Left renal cortex interstitium (tissue), 4 donors: ENCODE data around the gene MYT1. TPM values are rescaled to one million over a fixed set of nuclear protein-coding genes. Genes with fewer than 3 reads are reported as not detected.

ENCODE experiments used
- DNase-seq, 4 donors: peaks; one replicate each; pipeline ENCODE4 v3.0.0-alpha.2; 2013; ENCODE audit warnings: low read depth in 4 of 4, low spot score in 2 of 4, missing footprints in 1 of 4
- polyA plus RNA-seq, 4 donors: library from polyadenylated mRNA; unstranded; fragments of 120-200 nt; gene quantifications; one replicate each; pipeline ENCODE4 v1.2.1, GENCODE V29; 2013; ENCODE audit not compliant: insufficient read length in 4 of 4

MYT1 gene
- polyA plus RNA-seq, 4 donors: 0.21 to 0.76 (median 0.44) TPM

DNA sequence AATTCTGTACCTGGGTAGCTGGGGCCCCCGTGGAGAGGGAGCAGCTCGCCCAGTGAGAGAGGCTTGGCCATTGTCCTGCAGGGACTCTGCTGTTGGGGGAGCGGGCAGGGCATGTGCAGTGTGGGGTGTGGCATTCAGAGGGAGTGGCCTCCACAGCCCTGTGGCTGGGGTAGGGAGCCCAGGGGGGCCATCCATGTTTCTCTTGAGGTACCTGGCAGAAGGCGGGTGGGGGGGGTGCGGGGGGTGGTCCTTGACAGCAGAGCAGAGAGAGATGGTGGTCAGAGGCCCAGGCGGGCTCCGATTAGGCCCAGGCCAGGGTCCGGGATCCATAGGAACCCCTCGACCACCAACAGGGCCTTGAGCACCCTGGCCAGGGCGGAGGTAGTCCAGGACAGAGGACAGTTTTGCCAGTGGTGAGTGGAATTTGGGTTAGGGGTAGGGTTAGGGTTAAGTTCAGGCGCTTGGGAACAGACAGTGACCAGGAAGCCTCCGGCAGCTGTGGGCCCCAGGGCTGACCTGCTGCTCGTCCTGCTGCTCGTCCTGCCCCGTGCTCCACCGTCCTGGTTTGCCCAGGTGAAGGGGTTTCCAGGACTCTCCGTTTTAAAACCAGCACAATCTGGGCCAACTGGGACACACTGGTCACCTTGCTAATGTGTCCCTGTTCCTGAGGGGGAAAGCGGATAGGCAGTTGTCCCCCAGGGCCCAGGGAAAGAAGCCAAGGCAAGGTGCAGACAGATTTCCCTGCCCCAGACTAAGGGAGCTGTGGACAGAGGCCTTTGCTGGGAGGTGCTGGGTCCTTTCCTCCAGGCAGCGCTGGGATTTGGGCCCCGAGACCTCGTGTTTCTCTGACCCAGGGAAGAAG lies 24.8 kb upstream of the MYT1 start:
- DNase-seq: no peak

DNA sequence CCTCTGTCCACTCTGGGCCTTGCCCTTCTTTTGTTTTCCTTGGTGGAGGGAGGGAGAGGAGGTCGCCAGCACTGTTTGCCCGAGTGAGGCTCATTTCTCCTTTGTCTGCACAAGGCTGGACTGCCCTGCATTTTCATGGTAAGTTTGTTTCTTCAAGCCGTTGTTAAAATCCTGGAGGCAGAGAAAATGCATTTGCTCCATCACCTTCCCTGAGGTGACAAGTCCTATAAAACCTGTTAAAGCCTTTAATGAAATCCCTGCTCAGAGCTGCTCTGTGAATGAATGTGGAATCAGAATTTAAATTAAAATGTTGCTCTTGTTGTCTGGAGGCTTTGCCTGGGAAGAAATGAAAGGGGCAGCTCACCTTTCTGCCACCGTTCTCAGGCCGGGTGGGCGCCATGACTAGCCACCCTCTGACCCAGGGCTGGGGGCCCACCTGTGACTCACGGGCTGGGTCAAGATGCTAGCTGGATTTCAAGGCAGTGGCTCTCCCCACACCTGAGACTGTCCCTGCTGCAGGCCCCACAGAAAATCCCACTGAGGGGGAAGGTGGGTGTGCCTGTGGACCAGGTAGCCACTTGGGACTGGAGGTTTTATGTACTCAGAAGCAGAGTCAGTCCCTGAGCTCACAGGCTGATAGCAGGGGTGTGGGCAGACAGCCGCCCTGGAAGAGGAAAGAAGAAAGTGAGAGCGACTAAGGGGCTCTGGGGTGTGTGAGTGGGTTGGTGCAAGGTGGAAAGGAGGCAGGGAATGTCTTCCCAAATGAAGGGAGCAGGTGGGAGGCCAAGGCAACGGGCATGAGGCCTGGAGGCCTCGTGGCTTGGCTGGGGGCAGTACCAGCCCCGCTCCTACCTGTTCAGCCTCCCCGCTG lies 24.0 kb upstream of the MYT1 start:
- DNase-seq: no peak

DNA sequence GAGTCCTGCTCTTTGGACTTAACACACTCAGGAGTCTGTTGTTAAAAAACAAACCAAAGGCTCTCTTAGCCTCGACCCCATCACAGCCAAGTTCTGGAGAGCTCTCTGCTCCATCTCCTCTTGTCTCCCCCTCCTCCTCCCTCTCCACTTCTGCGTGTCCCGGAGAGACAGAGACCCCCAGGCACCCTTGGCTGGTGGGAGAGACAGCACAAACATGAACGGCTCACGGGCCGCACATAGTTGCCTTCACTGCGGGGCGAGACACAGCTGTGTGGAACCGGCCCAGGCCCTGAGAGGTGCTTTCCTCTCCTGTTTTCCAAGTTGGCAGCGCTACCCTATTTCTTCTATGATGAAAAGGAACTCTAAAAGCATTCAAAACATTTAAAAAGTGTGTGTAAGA lies 23.3 kb upstream of the MYT1 start:
- no peak for DNase-seq

DNA sequence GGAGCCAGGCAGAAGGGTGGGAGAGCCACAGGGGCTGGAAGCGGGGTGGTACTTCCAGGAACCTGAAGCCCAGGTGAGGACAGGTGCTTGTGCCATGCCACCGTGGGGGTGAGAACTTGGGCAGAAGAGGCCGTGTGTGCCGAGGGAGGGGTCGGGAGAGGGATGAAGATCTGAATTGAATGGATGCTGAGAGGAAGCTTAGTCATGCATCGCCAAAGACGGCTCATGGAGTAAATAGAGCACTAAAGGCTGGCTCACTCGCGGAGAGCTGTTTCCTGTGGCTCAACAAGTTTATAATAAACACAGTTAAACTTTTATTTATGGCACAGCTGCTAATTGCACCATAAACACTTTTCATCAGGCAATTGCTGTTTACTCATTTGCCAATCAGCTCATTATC lies 21.7 kb upstream of the MYT1 start:
- no peak for DNase-seq

DNA sequence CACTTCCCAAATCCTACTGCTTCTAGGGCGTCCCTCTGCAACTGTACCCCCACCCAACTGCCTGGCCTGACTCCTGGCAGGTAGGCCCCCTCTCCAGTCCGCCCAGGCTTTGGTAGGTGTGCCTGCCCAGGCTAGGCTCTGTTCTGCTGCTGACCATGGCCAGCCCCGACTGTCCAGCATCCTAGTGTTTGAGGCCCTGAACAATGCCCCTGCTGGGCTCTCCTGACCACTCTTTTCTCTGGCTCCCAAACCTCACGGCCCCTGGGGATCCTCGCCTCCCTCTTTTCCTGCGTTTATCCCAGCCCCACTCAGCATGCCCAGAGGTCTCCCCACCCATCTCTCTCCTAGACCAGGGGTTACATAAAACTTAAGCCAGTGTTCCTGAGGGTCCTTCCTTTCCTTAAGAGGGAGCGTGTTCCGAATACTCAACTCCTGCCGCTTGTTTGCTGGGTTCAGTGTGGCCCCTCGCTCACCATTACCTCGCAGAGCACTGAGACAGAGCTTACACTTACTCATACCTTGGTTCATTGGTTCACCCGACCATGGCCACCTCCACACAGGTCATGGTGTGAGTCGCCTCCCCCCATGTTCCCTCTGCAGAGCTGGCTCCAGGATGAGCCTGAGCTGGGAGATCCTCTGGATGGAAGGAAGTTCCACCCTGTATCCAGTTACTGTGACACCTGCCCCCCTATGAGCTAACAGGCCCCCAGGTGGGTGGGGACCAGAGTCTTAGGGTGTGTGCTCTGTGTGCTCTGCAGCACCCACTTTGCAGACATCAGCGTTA lies 21.0 kb upstream of the MYT1 start:
- DNase-seq: no peak

- DNase-seq: no peak
These were observed 19.9 kb upstream of the MYT1 start for GRCh38 chr20:64144144-64144912.

DNA sequence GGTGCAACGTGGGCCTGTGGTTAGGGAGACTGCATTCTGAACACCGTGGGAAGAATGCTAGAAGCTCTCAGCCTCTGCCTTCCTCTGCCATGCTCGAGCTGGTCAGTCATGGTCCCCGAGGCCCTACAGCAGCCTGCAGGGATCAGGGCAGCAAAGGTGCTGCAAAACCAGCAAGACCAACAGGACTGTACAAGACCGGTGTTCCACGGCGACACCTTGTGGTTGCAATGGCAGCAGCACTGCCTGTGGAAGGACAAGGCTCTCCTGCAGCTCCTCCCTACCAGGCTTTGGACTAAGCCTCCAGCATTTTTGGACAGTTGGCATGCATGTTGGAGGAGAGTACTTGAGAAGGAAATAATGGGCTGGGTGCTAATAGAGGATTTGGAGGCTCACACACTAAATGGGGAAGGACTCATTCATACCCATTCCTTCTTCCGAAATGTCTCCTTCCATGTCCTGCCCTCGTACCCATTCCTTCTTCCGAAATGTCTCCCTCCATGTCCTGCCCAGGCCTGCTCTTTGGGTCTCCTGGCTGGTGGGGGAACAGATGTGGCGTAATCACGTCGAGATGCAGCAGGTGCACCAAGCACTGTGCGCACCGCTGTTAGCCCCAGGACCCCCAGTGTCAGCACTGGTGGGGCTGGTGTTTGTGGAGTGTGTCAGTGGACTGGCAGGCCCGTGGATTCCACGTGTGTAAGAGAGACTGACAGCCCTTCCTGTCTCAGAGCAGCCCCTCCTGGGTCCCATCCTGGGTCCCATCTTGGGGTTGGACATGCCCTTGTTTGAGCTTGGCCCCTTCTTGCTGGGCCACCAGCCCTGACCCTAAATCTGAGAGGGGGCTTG lies 18.6 kb upstream of the MYT1 start:
- no peak for DNase-seq

DNA sequence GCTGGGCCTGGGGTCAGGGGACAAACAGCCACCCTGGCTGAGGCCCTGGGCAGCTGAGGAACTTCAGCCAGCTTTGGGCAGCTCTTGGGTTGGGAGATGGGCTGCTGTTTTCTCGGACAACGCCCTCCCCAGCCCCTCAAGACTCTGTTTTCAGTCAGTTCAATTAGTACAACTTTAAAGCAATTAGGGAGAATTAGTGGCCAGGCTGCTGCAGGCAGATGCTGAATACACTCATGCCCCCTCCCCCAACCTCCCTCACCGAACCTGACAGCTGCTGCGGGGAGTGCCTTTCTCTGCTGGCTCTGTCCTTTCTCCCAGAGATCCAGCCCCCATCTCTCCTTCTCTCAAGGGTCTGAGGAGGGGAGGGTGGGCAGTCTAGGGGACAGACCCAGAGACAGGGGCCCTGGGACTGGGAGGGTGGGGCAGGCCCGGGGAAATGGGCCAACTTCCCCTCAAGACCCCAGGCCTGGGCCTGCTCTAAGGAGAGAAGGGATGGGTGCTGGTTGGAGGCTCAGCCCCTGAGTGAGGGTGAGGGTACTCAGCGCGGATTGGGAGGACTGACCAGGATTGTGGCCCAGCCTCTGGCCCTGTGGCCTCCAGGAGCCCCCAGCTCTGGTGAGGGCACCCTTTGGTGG lies 17.8 kb upstream of the MYT1 start:
- no peak for DNase-seq

DNA sequence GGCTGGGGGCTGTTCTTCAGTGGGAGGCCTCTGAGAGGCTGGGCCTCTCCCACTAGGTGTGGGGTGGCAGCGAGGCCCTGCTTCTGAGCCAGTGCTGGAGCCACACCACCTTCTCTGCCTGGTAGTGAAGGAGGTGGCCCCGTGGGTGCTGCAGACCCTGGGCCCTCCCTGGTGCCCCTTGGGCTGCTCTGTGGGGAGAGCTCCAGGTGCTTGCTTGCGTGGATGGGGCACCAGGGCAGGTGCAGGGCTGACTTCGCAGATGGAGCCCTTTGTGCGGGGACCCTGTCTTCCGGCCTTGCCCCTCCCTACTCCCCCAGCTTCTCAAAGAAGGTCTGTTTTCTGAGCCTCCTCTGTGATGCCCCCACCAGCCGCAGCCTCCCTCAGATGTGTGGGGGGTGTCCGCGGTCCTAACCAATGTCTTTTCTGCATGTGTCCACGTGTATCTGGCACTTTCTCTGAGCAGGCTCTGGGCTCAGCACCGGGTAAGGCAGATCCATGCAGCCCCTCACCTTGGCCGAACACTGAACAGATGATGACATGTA lies 17.2 kb upstream of the MYT1 start:
- DNase-seq: no peak

DNA sequence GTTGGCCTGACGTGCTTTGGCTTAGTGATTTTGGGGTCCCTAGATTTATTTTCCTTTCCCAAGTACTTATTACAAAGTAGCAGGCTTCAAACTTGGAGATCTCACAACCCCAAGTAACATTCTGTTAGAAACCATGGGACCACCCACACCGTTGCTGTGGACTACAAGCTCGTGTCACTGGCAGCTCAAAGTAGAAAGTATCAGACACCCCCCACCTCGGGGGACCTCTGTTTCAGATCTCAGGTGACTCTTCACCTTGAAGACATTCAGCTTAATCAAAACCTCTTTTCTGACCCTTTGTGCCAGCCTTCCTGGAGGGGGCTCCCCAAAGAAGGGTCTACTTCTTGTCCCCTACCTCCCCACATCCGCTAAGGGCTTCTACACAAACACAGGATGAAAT lies 15.7 kb upstream of the MYT1 start:
- DNase-seq: no peak

DNA sequence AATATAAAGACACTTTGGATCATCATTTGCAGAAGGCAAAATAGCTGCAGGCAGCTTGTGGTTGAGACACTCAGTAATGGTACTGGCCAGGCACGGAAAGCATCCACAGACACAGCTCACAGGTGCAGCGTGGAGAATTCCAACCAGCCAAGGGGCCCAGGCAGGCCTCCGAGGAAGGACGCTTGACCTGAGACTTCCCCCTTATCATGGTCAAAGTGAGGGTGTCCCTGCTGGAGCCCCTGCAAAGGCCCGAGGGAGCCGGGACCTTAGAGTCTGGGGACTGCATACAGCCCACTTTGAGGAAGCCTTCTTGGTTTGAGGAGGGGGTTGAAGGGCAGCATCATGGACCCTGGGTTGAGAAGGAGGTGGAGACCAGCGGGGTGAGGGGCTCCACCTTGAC lies 15.1 kb upstream of the MYT1 start:
- DNase-seq: no peak

- DNase-seq: no peak
These were observed 14.3 kb upstream of the MYT1 start for GRCh38 chr20:64149809-64150560.

DNA sequence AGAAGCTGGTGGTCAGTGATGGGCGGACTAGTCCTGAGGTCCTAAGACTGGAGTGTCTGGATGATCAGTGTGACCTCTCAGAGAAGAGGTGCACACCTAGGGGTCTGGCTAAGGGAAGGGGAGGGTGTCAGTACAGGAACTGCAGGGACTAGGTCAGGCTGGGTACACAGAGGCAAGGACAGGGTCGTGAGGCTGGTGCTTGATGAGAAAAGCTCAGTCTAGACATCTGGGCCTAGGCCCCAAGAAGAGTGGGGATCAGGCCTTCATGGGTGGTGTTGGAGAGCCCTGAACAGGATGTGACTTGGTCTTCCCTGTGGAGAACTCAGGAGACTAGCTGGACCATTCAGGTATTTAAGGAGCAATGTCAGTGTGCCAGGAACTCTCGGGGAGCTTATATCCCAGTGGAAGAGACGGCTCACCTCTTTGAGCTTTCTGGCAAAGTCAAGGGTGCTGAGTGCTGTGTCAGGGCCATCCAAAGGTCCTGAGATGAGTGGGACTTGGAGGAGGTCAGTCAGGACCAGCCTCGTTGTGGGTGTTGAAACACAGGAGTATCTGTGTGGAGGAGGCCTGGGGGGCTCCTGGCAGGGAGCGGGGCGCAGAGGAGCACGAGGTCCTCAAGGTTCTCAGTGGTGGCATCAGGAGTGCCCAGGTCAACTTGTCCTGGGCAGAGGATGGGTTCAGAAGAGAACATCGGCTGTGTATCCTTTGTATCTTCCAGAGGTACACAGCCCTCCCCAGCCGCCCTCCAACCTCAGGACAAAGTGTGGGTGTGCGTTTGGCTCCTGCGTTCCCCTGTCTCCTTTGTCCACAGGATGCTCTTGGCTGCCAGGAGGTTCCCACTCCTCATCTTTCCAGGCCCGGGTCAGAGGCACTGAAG lies 13.3 kb upstream of the MYT1 start:
- DNase-seq: no peak

GRCh38 chr20:64151633-64152530 lies 12.4 kb upstream of the MYT1 start:
- no peak for DNase-seq

DNA sequence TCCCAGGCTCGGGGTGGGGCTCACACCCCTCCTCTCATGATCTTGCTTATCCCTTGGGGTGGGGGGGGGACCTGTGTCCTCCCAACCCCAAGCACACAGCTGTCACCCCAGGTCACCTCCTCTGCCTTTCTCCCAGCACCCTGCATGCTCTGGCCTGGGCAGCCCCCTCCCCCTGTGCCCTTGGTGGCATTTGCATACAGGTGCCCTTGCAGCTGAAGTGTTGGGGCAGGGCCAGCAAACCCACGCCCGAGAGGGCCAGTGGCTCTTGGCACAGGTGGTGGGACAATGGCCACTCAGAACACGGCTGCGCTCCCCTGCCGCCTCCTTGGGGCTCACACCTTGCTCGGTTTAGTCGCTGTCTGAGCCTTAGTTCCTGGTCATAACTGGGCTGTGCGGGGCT lies 11.3 kb upstream of the MYT1 start:
- no peak for DNase-seq

DNA sequence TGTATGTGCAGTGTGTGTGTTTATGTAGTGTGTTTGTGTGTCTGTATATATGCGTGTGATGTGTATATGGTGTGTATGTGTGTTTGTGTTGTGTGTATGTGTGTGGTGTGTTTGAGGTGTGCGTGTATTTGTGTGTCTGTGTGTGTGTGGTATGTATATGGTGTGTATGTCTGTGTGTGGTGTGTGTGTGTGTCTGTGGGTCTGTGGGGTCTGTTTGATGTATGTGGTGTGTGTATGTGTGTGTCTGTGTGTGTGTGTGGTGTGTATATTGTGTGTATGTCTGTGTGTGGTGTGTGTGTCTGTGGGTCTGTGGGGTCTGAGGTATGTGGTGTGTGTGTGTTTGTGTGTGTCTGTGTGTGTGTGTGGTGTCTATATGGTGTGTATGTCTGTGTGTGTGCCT lies 10.8 kb upstream of the MYT1 start:
- DNase-seq: no peak
